ENCODE data around the gene P2RX6. TPM values are rescaled to one million over a fixed set of nuclear protein-coding genes. Genes with fewer than 3 reads are reported as not detected.
A peak's percentile ranks its signal among the peaks of the same experiment; 100 is the strongest.

Gene P2RX6
- total RNA-seq, 1 donor from 2014 or later: 0.18 TPM

DNA sequence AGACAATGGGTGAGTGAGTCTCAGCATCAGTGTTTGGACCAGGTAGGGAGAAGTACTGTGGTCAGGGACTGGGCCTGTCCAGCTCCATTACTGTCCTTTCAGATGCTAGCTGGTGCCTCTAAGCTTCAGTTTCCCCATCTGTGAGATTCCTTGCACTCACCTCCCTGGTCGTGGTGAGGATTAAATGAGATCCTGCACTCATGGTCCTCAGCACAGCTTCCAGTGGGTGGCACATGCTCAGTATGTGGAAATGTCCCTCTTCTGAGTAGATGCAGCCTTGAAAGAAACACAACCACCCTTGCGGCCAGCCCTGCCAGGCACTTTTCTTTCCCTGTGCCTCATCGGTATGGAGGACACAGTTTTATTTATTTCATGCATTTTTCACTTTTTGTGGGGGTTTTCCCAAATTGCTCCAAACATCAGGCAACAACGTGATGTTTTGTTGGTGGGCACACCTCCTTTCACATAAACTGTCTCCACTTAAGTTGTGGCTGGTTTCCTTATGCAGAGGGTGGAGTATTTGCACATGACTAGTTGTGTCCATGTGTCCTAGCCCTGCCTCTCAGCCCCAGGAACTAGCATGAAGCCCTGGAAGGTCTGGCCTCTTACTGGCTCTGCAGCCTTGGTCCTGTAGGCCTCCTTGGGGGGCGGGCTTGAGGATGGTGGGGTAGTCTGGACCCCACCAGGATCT lies 31.7 kb upstream of the P2RX6 start:
- Mint-ChIP-seq H3K9me3 (peaks cover 9% of the 10 kb centered on the region), H3K4me3 (peak overlapping the region; percentile 90), H3K4me1 (ENCODE audit: low read depth) (peaks cover 44% of the 10 kb centered on the region), H3K27ac (peak overlapping the region; percentile 82), H3K27me3 (ENCODE audit: insufficient read depth) (no peaks in the 10 kb centered on the region), H3K36me3 (ENCODE audit: low read depth) (peaks cover 20% of the 10 kb centered on the region)
- no peak for DNase-seq (ENCODE audit: low spot score)
- intact Hi-C loops (cut with micrococcal nuclease): loop anchor here (2.0 to 5.0 kb wide), 2 partner anchors 20 to 66 kb away; partner anchors contain the start of gene CRKL

DNA sequence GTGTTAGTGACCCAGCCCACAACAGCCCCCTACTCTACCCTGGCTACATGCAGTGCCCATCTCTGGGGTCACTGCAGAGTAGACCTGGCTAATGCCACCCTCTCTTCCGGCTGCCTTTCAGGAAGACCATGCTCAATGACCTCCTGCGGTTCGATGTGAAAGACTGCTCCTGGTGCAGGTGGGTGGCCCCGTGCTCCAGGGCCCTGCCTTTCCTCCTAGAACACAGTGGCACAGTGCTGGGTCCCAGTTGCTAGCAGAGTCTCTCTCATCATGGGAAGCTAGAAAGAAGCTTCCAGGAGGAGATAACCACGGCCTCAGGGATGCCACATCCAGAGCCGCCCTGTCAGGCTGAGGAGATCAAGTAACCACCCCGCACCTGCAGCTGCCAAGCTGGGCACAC lies 29.2 kb upstream of the P2RX6 start:
- H3K27ac Mint-ChIP-seq: no peak overlapping the region
- H3K9me3 Mint-ChIP-seq: no peaks in the 10 kb centered on the region
- H3K4me3 Mint-ChIP-seq: no peak overlapping the region
- H3K36me3 Mint-ChIP-seq (ENCODE audit: low read depth): peaks cover 20% of the 10 kb centered on the region
- H3K27me3 Mint-ChIP-seq (ENCODE audit: insufficient read depth): no peaks in the 10 kb centered on the region
- H3K4me1 Mint-ChIP-seq (ENCODE audit: low read depth): peaks cover 26% of the 10 kb centered on the region
- no peak for DNase-seq (ENCODE audit: low spot score)
- intact Hi-C loops (cut with micrococcal nuclease): no loop called here

DNA sequence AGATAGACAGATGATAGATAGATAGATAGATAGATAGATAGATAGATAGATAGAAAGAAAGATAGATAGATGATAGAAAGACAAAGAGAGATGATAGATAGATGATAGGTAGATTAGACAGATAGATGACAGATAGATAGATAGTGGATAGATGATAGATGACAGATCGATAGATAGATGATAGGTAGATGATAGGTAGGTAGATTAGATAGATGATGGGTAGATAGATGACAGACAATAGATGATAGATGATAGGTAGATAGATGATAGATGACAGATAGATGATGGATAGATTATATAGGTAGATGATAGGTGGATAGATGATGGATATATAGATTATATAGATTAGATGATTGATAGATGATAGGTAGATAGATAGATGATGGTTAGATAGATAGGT lies 28.6 kb upstream of the P2RX6 start:
- Mint-ChIP-seq H3K36me3 (ENCODE audit: low read depth) (peaks cover 24% of the 10 kb centered on the region), H3K27ac (no peak overlapping the region), H3K4me1 (ENCODE audit: low read depth) (peaks cover 20% of the 10 kb centered on the region), H3K4me3 (no peak overlapping the region), H3K9me3 (no peaks in the 10 kb centered on the region), H3K27me3 (ENCODE audit: insufficient read depth) (no peaks in the 10 kb centered on the region)
- no peak for DNase-seq (ENCODE audit: low spot score)
- intact Hi-C loops (cut with micrococcal nuclease): no loop called here

DNA sequence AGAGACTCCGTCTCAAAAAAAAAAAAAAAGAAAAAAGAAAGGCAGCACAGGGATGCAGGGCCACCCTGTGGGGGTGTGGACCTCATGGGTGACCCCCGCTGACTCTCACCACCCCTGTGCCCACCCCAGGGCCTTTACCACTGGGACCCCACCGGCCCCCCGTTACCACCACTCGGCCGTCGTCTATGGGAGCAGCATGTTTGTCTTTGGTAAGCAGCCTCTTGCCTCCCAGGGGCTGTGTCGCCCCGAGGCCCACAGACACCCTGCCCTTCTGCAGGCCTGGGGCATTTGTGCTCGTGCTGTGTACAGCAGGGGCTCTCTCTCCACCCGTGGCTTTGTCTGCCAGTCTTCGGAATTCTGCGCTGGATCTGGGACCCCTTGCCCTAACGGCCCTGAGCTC lies 27.6 kb upstream of the P2RX6 start:
- Mint-ChIP-seq H3K27me3 (ENCODE audit: insufficient read depth) (no peaks in the 10 kb centered on the region), H3K4me3 (no peak overlapping the region), H3K27ac (no peak overlapping the region), H3K4me1 (ENCODE audit: low read depth) (peaks cover 17% of the 10 kb centered on the region), H3K36me3 (ENCODE audit: low read depth) (peaks cover 25% of the 10 kb centered on the region), H3K9me3 (no peaks in the 10 kb centered on the region)
- DNase-seq (ENCODE audit: low spot score): no peak
- intact Hi-C loops (cut with micrococcal nuclease): no loop called here

DNA sequence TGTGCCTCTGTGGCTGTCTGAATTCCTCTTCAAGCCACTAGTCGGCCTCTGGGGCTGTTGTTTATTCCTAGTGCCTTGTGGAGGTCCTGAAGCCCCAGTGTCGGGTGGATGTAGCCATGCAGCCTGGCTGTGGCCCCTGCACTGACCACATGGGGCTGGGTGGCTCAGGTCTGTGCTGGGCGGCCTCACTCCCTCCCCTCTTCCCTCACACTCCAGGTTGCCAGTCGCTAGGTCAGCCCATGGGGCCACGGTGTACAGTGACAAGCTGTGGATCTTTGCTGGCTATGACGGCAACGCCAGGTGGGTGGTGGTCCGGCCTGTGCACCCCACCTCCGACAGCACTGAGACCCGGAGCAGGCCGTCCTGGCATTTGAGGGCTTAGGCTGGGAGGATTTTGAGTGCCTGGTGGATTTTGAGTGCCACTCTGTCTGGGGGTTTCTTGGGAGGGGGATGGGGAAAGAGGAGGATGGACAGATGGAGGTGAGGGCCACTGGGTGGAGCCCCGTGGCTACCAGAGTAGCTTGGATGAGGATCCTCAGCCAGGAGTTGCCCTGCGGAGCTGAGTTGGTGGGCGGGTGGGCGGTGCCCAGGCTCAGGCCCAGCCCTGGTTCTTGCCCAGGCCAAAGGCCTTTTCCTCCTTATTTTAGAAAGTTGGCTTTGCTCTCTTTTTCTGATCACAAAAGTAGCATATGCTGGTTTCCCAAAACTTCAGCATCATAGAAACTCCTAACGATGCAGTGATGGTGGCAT lies 26.2 kb upstream of the P2RX6 start:
- Mint-ChIP-seq H3K27me3 (ENCODE audit: insufficient read depth) (no peaks in the 10 kb centered on the region), H3K9me3 (no peaks in the 10 kb centered on the region), H3K27ac (no peak overlapping the region), H3K36me3 (ENCODE audit: low read depth) (peaks cover 24% of the 10 kb centered on the region), H3K4me3 (no peak overlapping the region), H3K4me1 (ENCODE audit: low read depth) (peaks cover 5% of the 10 kb centered on the region)
- DNase-seq (ENCODE audit: low spot score): no peak
- intact Hi-C loops (cut with micrococcal nuclease): no loop called here

DNA sequence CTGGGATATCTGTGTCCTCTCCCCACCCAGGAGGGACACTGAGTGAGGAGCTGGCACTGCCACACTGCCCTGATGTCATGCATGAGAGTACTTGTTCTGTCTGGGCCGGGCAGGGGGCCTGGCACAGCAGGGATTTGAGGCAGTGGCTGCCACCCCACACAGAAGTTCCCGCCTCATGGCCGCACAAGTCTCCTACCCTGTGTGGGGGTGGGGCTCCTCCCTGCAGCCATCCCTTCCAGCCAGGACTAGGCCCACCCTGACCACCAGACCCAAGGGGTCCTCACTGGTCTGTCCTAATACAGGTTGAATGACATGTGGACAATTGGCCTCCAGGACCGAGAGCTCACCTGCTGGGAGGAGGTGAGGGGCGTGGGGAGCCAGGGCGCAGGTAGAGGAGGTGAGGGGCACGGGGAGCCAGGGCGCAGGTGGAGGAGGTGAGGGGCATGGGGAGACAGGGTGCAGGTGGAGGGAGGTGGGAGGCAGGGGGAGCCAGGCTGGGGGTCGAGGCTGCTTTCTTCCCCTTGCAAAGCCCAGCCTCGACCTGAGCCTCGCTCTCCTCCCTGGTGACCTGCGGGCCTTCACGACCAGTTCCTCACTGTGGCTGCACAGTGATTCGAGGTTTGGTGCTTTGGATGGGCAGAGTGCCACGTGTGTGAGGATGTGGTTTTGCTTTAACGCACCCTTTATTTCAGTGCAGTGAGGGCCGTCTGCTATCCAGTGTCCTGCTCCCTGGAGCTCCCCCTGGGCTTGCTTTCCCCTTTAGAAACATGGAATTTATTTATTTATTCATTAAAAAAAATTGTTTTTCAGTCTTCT lies 25.4 kb upstream of the P2RX6 start:
- no peaks in the 10 kb centered on the region for H3K4me1 Mint-ChIP-seq (ENCODE audit: low read depth)
- no peak overlapping the region for H3K4me3 Mint-ChIP-seq
- DNase-seq (ENCODE audit: low spot score): no peak
- H3K36me3 Mint-ChIP-seq (ENCODE audit: low read depth): peaks cover 17% of the 10 kb centered on the region
- no peaks in the 10 kb centered on the region for H3K9me3 Mint-ChIP-seq
- H3K27ac Mint-ChIP-seq: no peak overlapping the region
- H3K27me3 Mint-ChIP-seq (ENCODE audit: insufficient read depth): no peaks in the 10 kb centered on the region
- intact Hi-C loops (cut with micrococcal nuclease): no loop called here

DNA sequence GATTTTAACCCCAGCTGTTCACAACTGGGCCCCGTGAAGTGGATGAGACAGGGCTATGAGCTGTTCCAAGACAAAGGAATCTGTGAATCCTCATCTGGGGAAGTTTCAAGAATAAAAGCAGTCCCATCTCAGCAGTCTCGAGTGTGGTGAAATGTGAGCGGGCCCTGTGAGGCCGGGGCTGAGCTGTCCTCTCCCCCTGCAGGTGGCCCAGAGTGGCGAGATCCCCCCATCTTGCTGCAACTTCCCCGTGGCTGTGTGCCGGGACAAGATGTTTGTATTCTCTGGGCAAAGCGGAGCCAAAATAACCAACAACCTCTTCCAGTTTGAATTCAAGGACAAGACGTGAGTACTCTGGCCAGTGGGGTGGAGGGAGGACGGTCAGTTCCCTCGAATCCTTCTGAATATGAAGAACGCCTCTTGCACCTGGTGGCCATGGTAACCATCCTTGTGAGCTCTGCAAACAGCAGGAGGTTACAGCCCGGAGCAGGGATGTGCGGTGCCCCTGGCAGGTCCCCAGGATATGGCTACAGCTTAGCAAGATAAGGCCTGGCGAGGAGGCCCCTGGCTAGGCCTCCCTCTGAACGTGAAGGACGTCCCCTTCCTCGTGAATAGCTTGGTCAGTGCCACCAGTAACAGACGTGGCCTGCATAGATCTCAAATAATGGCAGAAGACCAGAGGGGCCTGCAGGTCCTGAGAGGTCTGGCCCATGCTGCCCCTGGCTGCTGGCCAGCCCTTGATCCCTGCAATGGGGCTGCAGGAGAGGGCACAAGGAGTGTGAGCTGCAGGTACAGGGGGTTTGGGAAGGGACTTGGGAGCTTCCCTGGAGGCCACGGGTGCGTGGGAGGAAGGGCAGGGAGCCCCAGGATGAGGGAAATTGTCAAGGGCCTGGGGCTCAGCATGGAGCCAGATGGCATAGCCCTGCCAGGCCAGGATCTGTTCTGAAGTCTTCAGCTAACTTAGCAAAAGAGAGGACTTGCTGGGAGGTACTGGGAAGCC lies 24.5 kb upstream of the P2RX6 start:
- no peaks in the 10 kb centered on the region for H3K4me1 Mint-ChIP-seq (ENCODE audit: low read depth)
- H3K27me3 Mint-ChIP-seq (ENCODE audit: insufficient read depth): no peaks in the 10 kb centered on the region
- no peak overlapping the region for H3K27ac Mint-ChIP-seq
- intact Hi-C loops (cut with micrococcal nuclease): no loop called here
- H3K36me3 Mint-ChIP-seq (ENCODE audit: low read depth): peaks cover 20% of the 10 kb centered on the region
- H3K4me3 Mint-ChIP-seq: no peak overlapping the region
- DNase-seq (ENCODE audit: low spot score): no peak
- no peaks in the 10 kb centered on the region for H3K9me3 Mint-ChIP-seq

DNA sequence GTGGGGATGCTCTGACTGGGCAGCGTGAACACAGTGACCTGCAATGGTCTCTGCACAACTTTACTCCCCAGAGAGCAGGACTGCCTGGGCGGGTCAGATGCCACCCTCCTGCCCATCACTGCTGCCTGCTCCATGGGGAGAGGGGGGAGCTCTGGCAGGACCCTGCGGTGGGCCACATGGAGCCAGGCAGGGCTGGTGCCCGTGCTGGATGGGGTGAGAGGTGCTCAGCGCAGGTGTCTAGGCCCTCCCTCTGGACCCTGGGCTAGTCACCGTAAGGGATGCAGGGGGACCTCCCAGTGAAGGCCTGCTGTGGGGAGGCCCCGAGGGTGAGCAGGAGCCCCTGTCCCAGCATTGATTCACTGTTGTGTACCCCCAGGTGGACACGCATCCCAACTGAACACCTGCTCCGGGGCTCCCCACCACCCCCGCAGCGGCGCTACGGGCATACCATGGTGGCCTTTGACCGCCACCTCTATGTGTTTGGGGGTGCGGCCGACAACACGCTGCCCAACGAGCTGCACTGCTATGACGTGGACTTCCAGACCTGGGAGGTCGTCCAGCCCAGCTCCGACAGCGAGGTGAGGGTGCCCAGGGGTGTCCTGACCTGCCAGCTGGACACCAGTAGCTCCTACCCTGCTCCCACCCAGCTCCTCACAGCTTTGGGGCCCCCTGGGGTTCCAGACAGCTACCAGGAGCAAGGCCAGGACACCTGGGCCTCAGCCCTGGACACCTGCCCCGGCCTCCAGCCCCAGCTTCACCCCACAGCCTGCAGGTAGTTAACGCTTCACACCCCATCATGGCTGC lies 23.5 kb upstream of the P2RX6 start:
- H3K9me3 Mint-ChIP-seq: no peaks in the 10 kb centered on the region
- no peaks in the 10 kb centered on the region for H3K27me3 Mint-ChIP-seq (ENCODE audit: insufficient read depth)
- intact Hi-C loops (cut with micrococcal nuclease): no loop called here
- no peaks in the 10 kb centered on the region for H3K4me1 Mint-ChIP-seq (ENCODE audit: low read depth)
- DNase-seq (ENCODE audit: low spot score): no peak
- H3K36me3 Mint-ChIP-seq (ENCODE audit: low read depth): peaks cover 16% of the 10 kb centered on the region
- H3K27ac Mint-ChIP-seq: no peak overlapping the region
- H3K4me3 Mint-ChIP-seq: no peak overlapping the region

DNA sequence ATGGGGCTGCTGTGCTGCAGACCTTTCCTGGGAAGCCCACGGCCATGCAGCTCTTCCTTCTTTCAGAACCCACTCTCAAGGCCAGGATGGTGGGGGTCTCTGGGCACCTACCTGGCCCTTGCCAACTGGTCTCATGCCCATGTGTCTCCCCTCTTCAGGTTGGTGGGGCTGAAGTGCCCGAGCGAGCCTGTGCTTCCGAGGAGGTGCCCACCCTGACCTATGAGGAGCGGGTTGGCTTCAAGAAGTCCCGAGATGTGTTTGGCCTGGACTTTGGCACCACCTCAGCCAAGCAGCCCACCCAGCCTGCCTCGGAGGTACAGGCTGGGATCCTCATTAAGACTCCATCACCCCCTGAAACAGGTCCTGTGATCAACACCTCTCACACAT lies 22.9 kb upstream of the P2RX6 start:
- Mint-ChIP-seq H3K4me3 (no peak overlapping the region), H3K27me3 (ENCODE audit: insufficient read depth) (no peaks in the 10 kb centered on the region), H3K9me3 (no peaks in the 10 kb centered on the region), H3K4me1 (ENCODE audit: low read depth) (no peaks in the 10 kb centered on the region), H3K27ac (no peak overlapping the region), H3K36me3 (ENCODE audit: low read depth) (peaks cover 12% of the 10 kb centered on the region)
- intact Hi-C loops (cut with micrococcal nuclease): no loop called here
- no peak for DNase-seq (ENCODE audit: low spot score)

DNA sequence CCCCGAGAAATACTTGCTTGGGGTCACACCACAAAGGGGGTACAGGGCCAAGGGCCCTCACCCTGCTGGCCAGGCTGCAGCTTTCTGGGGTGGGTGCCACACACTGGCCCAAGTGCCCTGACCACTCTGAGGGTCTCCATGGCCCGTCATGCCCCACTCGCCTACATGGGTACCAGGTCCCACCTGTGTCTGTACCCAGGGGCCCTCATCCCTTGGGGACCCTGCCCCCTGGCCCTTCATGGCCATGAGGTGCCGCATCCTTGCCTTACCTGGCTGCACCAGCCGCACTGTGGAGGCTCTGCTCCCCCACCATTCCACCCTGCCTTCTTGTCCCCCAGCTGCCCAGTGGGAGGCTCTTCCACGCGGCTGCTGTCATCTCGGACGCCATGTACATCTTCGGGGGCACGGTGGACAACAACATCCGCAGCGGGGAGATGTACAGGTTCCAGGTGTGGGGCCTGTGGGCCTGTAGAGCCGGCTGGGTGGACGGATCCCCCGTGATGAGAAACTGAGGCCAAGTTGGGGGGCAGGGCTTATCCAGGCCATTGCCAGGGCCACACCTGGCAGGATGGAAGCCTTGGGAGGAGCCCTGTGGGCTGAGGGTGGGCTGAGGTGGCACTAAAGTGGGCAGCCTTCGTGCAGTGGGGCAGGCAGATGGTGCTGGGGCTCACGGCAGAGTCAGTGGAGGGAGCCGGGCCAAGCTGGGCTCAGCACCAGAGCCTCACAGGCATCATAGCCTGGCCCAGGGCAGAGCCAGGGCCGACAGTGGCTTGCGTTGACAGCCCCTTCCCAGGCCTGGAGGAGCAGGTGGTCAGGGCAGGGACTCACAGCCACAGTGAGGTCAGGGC lies 22.3 kb upstream of the P2RX6 start:
- no peaks in the 10 kb centered on the region for H3K27me3 Mint-ChIP-seq (ENCODE audit: insufficient read depth)
- no peak overlapping the region for H3K4me3 Mint-ChIP-seq
- H3K27ac Mint-ChIP-seq: no peak overlapping the region
- no peaks in the 10 kb centered on the region for H3K4me1 Mint-ChIP-seq (ENCODE audit: low read depth)
- H3K36me3 Mint-ChIP-seq (ENCODE audit: low read depth): peaks cover 10% of the 10 kb centered on the region
- intact Hi-C loops (cut with micrococcal nuclease): no loop called here
- no peak for DNase-seq (ENCODE audit: low spot score)
- H3K9me3 Mint-ChIP-seq: no peaks in the 10 kb centered on the region

All from activated T-helper 1 cell treated with anti-CD3 and anti-CD28 coated beads, Interleukin-12 subunit alpha, Interleukin-12 subunit beta, Interleukin-2, Interleukin-4 antibody, amounts not matched to agents 30 ng/mL and 10 ng/mL and 1 ng/mL, durations not matched to agents 14 hours and 24 hours and 36 hours (primary cell).